ENCODE measurements around the gene CCDC32. TPM values are rescaled to one million over a fixed set of nuclear protein-coding genes. Genes with fewer than 3 reads are reported as not detected.

CCDC32 gene
- total and polyA plus RNA-seq, 2 of the 13 experiments (the other 11 are each of a cell fraction or from before 2014, with no cell fraction given): 10.8 to 23.2 TPM

GRCh38 chr15:40567111-40567510 is 2.3 kb upstream of the CCDC32 start (continued):
- TF ChIP-seq DMTF1 (CRISPR knock-in tag; IDR thresholded peaks at IDR 0.05) (no peak), SMAD3 (CRISPR knock-in tag; IDR thresholded peaks at IDR 0.05) (no peak), ZBTB25 (CRISPR knock-in tag; IDR thresholded peaks at IDR 0.05) (no peak), ZEB1 (IDR thresholded peaks at IDR 0.05; ENCODE audit: insufficient replicate concordance, low read depth) (no peak), FOXP4 (CRISPR knock-in tag; IDR thresholded peaks at IDR 0.05) (no peak), EZH2 (conservative IDR thresholded peaks at IDR 0.05; ENCODE audit: low read depth, low read length) (no peak), AHDC1 (CRISPR knock-in tag; IDR thresholded peaks at IDR 0.05; ENCODE audit: borderline replicate concordance) (no peak), FOXP1 (IDR thresholded peaks at IDR 0.05) (no peak), FOXP1 (CRISPR knock-in tag; IDR thresholded peaks at IDR 0.05) (no peak), NPAS2 (CRISPR knock-in tag; IDR thresholded peaks at IDR 0.05; ENCODE audit: borderline replicate concordance) (no peak), RARA (CRISPR knock-in tag; IDR thresholded peaks at IDR 0.05) (no peak), FOXC1 (CRISPR knock-in tag; IDR thresholded peaks at IDR 0.05; ENCODE audit: borderline replicate concordance) (no peak), SOX6 (IDR thresholded peaks at IDR 0.05) (no peak), SOX6 (CRISPR knock-in tag; IDR thresholded peaks at IDR 0.05) (no peak), MIER3 (CRISPR knock-in tag; IDR thresholded peaks at IDR 0.05; ENCODE audit: borderline replicate concordance) (no peak), ZNF580 (CRISPR knock-in tag; IDR thresholded peaks at IDR 0.05; ENCODE audit: borderline replicate concordance, low read depth) (no peak), RAD21 (CRISPR knock-in tag; IDR thresholded peaks at IDR 0.05) (0 out of 2 replicates have a peak, but pooled peaks have one; percentile 13), ZNF770 (CRISPR knock-in tag; IDR thresholded peaks at IDR 0.05) (no peak)
